A204.1 (cell line): ENCODE results near the gene CMTM7.

Experiments
- FAIRE-seq: peaks from 2 replicates; lab custom pipeline; 2012; peaks lifted over from hg19 to GRCh38; lab: Jason Lieb, UNC

CMTM7 gene

DNA sequence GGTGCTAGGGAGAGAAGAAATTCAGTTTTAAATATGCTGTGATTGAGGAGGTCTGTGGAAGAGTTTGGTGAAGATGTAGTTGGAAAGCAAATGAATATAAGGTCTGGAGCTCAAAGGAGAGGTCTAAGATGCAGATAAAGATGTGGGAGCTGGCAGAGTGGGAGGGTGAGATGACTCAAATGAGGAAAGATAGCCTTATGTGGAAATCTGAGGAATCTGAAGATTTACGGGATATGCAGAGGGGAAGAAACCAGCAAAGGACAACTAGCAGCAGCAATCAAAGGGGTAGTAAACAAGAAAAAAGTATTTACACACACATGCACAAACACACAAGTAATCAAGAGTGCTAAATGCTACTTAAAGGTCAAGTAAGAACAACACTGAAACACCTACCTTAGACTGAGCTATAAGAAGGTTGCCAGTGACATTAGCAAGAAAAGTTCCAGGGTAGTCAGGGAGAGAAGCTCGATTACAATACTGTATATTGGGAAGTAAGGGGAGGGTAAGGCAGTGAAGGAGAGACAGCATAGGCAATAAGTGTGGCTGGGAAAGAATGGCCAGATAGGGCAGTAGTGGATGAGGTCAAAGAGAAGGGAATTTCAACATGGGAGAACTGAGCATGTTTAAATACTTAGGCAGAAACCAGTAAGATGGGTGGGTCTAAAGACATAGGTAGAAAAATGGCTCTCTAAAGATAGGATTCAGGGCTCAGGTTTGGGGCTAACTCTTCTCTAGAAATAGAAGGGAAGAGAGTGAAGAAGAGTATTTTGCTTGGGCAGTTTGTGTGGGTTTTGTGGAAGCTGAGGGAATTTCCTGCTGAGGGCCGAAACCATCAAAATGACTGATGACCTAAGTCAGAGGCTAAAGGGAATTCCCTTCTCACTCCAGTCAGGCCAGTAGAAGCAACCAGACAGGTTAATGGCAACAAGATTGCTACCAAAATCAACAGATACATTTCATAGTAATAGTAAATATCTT, 102.1 kb downstream of the CMTM7 start:
- FAIRE-seq = no peak

DNA sequence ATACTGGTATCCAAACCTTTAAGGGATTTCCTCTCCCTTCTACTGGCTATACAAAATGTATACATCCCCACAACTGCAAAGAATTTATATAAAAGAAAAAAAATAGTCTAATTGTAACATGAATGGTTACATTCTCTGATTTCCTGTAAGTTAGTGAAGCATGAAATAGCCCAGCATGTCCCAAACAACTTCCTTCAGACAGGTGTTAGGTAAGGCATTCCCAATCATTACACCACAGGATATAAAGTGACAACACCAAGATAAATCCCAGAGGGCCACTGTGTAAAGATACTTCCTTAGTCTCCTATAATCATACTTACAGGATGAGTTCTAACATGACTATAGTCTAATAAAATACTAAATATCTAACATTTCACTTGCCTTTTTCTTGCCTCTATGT, 103.4 kb downstream of the CMTM7 start:
- no peak for FAIRE-seq

DNA sequence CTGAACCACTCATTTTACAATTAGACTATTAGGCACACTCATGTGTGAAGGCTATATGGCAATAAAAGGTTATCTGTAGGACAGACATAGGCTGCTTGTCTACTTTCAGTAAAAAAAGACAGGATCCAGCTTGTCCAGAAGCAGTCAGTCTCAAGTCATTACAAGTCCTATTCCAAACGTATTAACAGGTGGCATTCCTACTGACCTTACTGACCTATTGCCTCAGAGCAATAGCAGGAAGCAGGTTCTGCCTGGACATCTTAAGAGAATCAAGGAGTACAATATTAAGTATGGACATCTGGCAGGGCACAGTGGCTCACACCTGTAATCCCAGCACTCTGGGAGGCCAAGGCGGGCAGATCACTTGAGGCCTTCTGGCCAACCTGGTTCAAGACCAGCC, 104.0 kb downstream of the CMTM7 start:
- no peak for FAIRE-seq

DNA sequence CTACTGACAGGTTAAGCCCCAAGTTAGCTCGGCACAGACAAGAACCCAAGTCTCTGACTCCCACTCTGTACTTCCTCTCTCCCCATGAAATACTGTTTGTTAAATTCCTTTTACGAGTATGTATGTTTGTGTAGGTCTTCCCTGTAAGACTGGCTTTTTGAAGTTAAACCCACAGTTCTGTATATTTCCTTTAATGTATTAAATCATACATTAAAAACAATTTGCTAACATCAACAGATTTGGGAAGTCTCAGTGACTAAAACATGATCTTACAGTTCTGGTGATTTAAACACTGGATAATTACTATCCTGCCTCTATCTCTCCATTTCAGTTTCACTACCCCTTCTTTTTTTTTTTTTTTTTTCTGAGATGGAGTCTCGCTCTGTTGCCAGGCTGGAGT, 106.6 kb downstream of the CMTM7 start:
- FAIRE-seq = no peak

DNA sequence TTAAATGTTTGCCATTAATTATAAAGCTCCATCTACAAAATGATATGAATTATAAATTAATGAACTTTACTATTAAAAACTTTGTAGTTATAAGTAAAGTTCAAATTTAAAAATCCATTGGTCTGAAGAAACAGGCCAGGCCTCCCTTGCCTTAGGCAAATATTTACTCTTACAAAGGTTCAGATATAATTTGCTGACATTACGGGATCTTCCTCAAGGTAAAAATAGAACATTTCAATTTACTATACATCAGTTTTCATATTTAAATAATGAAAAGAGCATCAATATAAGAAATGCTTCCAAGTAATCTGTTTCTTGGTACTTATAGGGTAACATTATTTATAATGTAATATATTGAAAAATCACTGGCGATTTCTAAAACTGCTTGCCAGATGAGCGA, 107.3 kb downstream of the CMTM7 start:
- FAIRE-seq = no peak

DNA sequence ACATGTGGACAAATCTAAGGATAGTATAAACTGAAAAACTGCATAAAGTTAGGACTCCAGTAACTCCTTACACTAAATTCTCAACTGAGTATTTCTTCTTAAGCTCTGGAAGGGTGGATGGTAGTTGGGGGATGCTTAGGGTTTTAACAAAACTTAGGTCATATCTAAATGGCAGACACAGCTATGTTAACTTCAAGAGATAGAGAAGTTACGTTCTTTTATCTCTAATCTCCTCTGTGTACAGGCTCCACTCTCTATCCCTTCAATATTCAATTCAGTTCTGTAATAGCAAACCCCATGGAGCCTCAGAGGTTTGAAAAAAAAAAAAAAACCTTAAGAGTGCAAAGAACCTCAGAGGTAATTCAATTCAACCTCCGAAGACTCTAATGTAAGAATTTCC, 107.9 kb downstream of the CMTM7 start:
- FAIRE-seq = no peak

DNA sequence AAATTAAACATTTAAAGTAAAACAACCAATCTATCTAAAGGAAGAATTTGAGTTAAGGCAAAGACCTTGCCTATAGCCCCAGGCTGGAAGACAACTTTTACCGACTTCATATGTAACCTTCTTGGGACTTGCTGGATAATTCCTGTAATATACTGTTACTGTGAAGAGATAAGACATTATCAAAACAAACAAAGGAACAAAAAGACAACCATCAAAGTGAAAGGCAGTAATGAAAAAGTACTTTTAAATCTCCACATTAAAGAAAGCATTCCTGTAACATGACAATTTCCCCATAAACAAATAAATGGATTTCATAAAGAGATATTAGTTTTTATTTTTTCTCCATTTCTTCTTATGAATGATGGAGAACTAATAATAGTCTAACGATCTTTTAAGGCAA, 108.6 kb downstream of the CMTM7 start:
- no peak for FAIRE-seq

DNA sequence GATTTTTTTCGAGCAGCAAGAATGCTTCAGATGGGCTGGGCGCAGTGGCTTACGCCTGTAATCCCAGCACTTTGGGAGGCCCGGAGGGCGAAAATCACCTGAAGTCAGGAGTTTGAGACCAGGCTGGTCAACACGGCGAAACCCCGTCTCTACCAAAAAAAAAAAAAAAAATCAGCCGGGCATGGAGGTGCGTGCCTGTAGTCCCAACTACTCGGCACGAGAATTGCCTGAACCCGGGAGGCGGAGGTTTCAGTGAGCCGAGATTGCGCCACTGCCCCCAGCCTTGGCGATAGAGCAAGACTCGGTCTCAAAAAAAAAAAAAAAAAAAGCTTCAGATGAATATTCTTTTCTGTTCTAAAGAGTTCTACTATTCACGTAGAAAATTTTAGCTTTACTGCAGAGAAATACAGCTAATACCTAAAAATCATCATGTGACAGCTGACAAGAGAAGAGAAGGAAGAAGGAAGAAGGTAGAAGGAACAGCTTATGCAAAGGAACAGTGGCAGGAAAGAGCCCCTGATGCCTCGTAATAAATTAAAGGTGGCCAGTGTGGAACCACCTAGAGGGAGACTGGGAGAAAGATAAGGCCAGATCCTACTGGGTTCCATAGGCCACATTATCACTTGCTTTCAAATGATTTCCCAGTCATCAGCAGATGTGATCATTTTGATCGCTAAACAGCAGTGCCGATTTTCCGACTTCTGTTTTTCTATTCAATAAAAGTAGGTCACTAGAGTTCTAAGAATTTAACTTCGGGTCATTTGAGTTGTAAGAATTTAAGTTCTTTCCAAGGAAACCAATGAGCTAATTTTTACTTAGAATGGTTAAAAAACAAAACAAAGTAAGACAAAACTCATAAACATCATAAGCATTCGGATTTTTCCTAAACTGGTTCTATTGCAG, 109.5 kb downstream of the CMTM7 start:
- no peak for FAIRE-seq

DNA sequence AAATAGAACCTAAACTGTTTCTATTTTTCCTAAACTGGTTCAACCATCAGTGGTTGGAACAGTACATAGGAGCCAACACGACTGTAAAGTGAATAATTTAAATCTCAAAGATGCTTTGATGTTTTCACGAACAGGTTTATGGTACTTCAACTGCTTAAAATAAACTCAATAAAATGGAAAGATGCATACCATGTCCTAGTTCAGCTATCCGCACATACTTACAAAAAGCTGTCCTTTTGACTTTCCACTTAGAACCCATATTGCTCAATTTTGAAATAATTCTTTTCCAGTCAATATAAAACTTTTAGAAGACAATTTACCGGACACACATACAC, 110.1 kb downstream of the CMTM7 start:
- no peak for FAIRE-seq

DNA sequence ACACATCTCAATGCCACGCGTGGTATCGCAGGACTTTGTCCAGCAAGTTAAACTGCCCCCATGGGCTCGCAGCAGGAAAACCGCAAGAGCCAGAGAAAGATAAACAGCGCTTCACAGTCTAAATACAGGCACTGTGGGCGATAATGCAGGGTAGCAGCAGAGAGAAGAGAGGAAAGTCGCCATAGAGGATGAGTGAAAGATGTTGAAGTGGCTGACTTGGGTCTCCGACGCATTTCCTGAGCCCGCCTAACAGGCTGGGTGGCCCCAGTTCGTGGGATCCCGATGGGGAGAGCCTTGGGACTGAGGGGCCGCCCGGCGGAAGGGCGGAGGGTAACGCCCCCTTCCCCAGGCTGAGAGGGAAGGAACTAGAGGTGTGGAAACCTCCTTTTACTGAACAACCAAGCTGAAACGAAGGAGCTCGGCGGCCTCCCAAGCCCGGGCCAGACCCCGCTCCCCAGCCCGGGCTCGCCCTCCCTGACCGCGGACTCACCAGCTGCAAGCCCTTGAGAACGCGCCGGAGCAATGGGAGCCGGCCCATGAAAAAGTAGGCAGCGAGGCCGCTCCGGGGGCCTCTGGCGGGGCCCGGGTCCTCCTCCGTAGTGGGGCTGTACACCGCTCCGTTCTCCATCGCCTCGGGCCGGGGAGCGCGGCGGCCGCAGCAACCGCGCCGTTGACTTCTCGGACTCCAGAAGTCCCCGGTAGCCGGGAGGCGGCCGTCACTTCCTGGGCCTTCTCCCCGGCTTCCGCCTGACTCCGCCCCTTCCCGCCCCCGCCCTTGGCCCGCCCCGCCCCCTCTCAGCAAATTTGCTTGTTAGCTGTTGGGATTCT, 110.7 kb downstream of the CMTM7 start, which contains the start of gene CMTM6:
CMTM6 (minus strand) TSS at position 735 of the 828 bp plus-strand sequence; CDS start at position 628, 107 bp downstream.
- FAIRE-seq = no peak

DNA sequence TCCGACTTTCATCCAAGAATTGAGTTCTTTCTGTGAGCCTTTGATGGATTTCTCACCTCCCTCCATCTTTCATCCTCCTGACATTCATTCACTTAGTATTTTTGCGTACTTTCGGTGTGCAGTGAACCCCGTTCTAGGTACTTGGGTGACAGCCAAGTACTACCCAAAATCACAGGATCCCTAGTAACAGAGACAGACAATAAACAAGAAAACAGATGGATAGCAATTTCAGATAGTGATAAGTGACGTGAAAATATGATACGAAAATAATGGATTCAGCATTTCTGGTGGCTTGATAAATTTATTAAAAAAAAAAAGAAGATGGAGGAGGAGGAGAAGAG, 111.3 kb downstream of the CMTM7 start:
- no peak for FAIRE-seq
